HG03354 (cell line): Measurements from ENCODE around the gene TMEM255A.

Source experiments
- ATAC-seq: cut with Tn5 transposase; IDR thresholded peaks from one replicate; pipeline ENCODE4 v1.9.1; 2021; ENCODE audit warnings: mild to moderate bottlenecking; ENCODE audit not compliant: unreplicated experiment, poor library complexity, severe bottlenecking

Gene TMEM255A

GRCh38 chrX:120308959-120309872 lies 2.0 kb downstream of the TMEM255A start:
- ATAC-seq: peak; percentile 95

- no peak for ATAC-seq
Measured at GRCh38 chrX:120308558-120308957, 2.7 kb downstream of the TMEM255A start.

GRCh38 chrX:120306630-120307029 lies 4.6 kb downstream of the TMEM255A start:
- no peak for ATAC-seq

GRCh38 chrX:120305531-120306141 lies 5.6 kb downstream of the TMEM255A start:
- no peak for ATAC-seq

- no peak for ATAC-seq
Measured at GRCh38 chrX:120304256-120304655, 7.0 kb downstream of the TMEM255A start.

GRCh38 chrX:120302434-120302833 lies 8.8 kb downstream of the TMEM255A start:
- peak; percentile 97 for ATAC-seq

GRCh38 chrX:120301960-120302359 lies 9.3 kb downstream of the TMEM255A start:
- peak; percentile 15 for ATAC-seq

GRCh38 chrX:120301497-120301896 lies 9.8 kb downstream of the TMEM255A start:
- ATAC-seq: no peak

- ATAC-seq: no peak
Measured at GRCh38 chrX:120299928-120300327, 11.3 kb downstream of the TMEM255A start.

GRCh38 chrX:120297923-120298322 lies 13.3 kb downstream of the TMEM255A start:
- ATAC-seq: no peak

- no peak for ATAC-seq
Measured at GRCh38 chrX:120294651-120295050, 16.6 kb downstream of the TMEM255A start.

- ATAC-seq: no peak
Measured at GRCh38 chrX:120293015-120293414, 18.2 kb downstream of the TMEM255A start.

- ATAC-seq: no peak
Measured at GRCh38 chrX:120291211-120291610, 20.1 kb downstream of the TMEM255A start.

GRCh38 chrX:120290107-120290506 lies 21.2 kb downstream of the TMEM255A start:
- no peak for ATAC-seq

- ATAC-seq: peak; percentile 77
Measured at GRCh38 chrX:120287513-120288112, 23.6 kb downstream of the TMEM255A start.

GRCh38 chrX:120286733-120287512 lies 24.3 kb downstream of the TMEM255A start:
- ATAC-seq: peak; percentile 57

GRCh38 chrX:120282697-120283096 lies 28.6 kb downstream of the TMEM255A start:
- no peak for ATAC-seq

GRCh38 chrX:120281761-120282160 lies 29.5 kb downstream of the TMEM255A start:
- ATAC-seq: no peak

- no peak for ATAC-seq
Measured at GRCh38 chrX:120281021-120281624, 30.1 kb downstream of the TMEM255A start.

GRCh38 chrX:120274958-120275357 lies 36.3 kb downstream of the TMEM255A start:
- no peak for ATAC-seq
